NCI-H82 (cell line): ENCODE results near the gene SPATA32.

Experiments
- DNase-seq: peaks from one replicate; lab custom pipeline; 2025; lab: John Stamatoyannopoulos, UW

The SPATA32 gene

DNA sequence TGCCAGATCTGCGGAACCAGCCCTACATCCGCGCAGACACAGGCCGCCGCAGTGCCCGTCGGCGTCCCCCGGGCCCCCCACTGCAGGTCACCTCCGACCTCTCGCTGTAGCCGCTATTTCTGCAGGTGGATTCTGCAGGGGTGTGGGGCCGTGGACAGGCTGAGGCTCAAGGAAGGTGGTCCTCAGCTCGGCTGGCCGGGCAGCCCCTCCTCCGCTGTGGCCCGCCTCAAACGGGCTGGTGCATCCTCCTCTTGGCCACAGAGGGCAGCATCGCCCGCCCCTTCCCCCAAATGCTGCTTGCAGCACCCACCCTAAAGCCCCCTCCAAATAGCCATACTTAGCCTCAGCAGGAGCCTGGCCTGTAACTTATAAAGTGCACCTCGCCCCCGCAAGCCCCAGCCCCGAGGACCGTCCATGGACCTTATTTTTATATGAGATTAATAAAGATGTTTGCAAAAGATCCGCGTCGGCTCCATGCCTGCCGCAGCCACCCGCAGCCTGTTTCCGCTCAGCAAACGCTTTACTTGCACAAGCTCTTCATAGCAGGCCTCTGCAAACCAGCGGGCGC is 14.9 kb downstream of the SPATA32 start:
- peak; percentile 81 for DNase-seq

DNA sequence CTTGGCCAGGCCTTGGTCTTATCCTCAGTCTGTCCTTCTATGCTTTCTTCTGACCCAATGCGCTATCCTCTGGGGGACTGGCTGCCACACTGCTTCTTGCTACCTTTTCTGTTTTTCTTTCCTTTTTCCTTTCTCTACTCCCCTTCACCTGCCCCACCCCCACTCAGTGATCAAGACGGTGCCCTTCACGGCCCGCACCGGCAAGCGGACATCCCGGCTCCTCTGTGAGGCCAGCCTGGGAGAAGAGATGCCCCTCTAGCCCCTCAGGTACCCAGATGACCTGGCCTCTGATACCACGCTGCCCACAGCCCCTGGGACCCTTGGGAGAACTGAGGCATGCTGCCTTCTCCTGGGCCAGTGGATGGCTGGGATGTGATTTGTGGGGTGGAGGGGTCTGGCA is 15.6 kb downstream of the SPATA32 start:
- no peak for DNase-seq

- DNase-seq: no peak
These were observed 16.9 kb downstream of the SPATA32 start for GRCh38 chr17:45244725-45245656.

GRCh38 chr17:45243750-45244149 is 18.1 kb downstream of the SPATA32 start:
- DNase-seq: no peak

- no peak for DNase-seq
These were observed 19.9 kb downstream of the SPATA32 start for GRCh38 chr17:45242029-45242414.

- DNase-seq: peak; percentile 47
These were observed 20.4 kb downstream of the SPATA32 start for GRCh38 chr17:45241328-45242028.

DNA sequence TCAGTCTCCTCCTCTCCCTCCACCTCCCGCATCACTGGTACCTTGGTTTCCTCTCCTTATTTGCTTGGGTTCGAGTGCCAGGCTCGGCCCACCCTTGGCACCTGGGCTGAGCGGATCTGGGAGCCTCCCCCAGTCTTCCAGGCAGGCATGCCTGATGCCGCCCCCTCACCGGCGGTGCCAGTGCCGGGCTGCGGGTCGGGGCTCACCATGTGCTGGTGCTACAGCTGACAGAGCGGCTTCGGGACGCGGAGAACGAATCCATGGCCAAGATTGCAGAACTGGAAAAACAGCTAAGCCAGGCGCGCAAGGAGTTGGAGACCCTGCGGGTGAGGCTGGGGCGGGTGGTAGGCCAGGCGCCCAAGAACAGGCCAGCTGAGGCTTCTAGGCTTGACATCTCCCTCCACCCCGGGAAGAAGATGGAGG is 21.0 kb downstream of the SPATA32 start:
- DNase-seq: no peak

DNA sequence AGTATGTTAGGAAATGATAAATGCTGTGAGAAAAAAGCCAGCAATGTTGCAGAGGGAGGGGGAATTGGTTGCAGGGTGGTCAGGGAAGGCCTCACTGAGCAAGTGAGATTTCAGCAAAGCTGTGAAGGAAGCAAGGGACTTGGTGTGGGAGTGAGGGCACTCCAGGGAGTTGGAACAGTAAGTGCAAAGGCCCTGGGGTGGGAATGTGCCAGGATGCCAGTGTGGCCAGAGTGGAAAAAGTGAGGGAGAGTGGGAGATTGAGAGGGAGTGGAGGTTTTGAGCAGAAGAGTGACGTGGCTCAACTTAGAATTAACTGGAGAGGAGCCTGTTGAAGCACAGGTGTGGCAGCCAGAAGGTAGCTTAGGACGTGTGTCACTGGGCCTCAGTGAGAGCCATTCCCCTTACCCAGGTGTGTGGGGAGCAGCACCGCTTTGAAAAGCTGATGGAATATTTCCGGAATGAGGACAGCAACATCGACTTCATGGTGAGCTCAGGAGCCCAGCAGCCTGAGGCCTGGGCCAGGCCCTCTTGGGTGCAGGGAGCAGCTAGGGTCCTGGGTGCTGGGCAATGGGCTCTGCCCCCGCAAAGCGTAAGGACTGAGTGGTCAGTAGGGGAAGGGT is 23.6 kb downstream of the SPATA32 start:
- DNase-seq: no peak

- no peak for DNase-seq
These were observed 24.2 kb downstream of the SPATA32 start for GRCh38 chr17:45237686-45238085.

DNA sequence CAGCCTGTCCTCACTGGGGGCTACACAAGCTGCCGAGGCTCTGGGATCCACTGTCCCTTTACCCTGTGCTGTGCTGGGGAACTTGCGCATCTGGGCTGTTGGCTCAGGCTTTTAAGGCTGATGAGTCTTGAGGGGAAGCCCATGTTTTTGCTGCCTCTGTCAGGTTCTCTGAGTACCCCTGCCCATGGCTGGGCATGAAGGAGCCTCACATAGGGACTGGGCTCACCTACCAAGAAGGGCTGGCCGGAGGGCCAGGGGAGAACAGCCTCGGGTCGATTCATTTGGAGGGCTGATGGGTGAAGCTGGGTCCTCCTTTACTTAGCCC is 25.6 kb downstream of the SPATA32 start:
- DNase-seq: no peak

- peak; percentile 91 for DNase-seq
These were observed 26.2 kb downstream of the SPATA32 start for GRCh38 chr17:45235416-45236281.

GRCh38 chr17:45234641-45235415 is 27.1 kb downstream of the SPATA32 start:
- peak; percentile 77 for DNase-seq

- DNase-seq: no peak
These were observed 28.4 kb downstream of the SPATA32 start for GRCh38 chr17:45233423-45233924.

DNA sequence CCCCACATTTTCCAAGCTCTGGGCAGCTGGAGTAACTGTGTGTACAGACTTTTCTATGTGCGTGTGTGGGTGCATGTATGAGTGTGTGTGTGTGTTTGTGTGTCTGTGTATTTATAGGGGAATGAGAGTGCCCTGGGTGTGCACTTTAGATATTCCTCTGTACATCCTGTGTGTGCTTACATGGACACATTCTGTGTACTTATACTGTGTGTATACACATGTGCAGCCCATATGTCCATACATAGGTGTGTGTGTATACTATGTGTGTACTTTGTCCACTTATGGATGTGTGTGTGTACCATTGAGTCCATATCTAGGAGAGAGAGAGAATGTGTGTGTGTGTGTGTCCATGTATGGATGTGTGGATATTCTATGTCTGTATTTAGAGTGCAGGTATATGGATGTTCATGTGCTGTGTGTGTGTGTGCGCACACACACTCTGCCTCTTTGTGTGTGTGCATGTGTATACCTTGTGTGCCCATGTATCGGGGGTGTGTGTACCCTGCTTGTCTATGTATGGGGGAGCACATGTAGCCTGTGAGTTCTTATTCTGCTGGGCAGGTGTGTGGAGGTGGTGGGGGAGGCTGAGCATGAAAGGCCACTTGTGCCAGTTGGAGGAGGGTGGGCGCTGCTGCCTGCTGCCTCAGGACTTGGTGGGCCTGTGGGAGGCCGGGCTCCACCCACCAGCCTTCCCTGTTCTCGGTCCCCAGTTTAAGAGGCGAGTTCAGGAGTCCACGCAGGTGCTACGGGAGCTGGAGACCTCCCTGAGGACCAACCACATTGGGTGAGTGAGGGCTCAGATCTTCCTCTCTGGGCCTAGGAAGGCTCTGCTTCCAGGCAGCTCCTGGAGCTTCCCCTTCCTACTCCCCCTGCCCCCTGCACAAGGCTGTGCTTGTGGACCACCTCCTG is 29.1 kb downstream of the SPATA32 start:
- no peak for DNase-seq

GRCh38 chr17:45231481-45232116 is 30.3 kb downstream of the SPATA32 start:
- peak; percentile 70 for DNase-seq

GRCh38 chr17:45230787-45231480 is 31.0 kb downstream of the SPATA32 start:
- peak; percentile 93 for DNase-seq

GRCh38 chr17:45230410-45230786 is 31.5 kb downstream of the SPATA32 start:
- no peak for DNase-seq

- DNase-seq: no peak
These were observed 32.0 kb downstream of the SPATA32 start for GRCh38 chr17:45229681-45230409.
